ENCODE results near the gene PRSS50.

Gene PRSS50

GRCh38 chr3:46695177-46695961 is 22.3 kb downstream of the PRSS50 start:
- peaks cover 6% of the 10 kb centered on the region for H3K4me1 ChIP-seq
- H3K9me3 ChIP-seq: no peaks in the 10 kb centered on the region
- TF ChIP-seq CTCF (IDR thresholded peaks at IDR 0.05; ENCODE audit: low read depth, low read length): peak; percentile 38
- no peaks in the 10 kb centered on the region for H3K36me3 ChIP-seq
- no peak for DNase-seq
- H3K4me3 ChIP-seq (ENCODE audit: low read depth, low read length): no peak overlapping the region
- H3K27me3 ChIP-seq: no peaks in the 10 kb centered on the region

GRCh38 chr3:46694520-46694919 is 23.1 kb downstream of the PRSS50 start:
- H3K27me3 ChIP-seq: no peaks in the 10 kb centered on the region
- DNase-seq: no peak
- no peak overlapping the region for H3K4me3 ChIP-seq (ENCODE audit: low read depth, low read length)
- TF ChIP-seq CTCF (IDR thresholded peaks at IDR 0.05; ENCODE audit: low read depth, low read length): no peak
- no peaks in the 10 kb centered on the region for H3K9me3 ChIP-seq
- no peaks in the 10 kb centered on the region for H3K36me3 ChIP-seq
- H3K4me1 ChIP-seq: no peaks in the 10 kb centered on the region

- Histone ChIP-seq H3K4me3 (ENCODE audit: low read depth, low read length) (no peak overlapping the region), H3K9me3 (no peaks in the 10 kb centered on the region), H3K27me3 (no peaks in the 10 kb centered on the region), H3K36me3 (no peaks in the 10 kb centered on the region), H3K4me1 (no peaks in the 10 kb centered on the region)
- TF ChIP-seq CTCF (IDR thresholded peaks at IDR 0.05; ENCODE audit: low read depth, low read length): no peak
- DNase-seq: no peak
Measured at GRCh38 chr3:46693892-46694226, 23.8 kb downstream of the PRSS50 start.

- Histone ChIP-seq H3K4me1 (no peaks in the 10 kb centered on the region), H3K4me3 (ENCODE audit: low read depth, low read length) (peak within 1 kb of the TSS; percentile 53), H3K9me3 (no peaks in the 10 kb centered on the region), H3K36me3 (no peaks in the 10 kb centered on the region), H3K27me3 (no peaks in the 10 kb centered on the region)
- DNase-seq: peak; percentile 30
- TF ChIP-seq CTCF (IDR thresholded peaks at IDR 0.05; ENCODE audit: low read depth, low read length): no peak
Measured at GRCh38 chr3:46693038-46693891, 24.4 kb downstream of the PRSS50 start, which contains the start of gene ALS2CL. ALS2CL (minus strand) TSS chr3:46693679; CDS start chr3:46689440, 4,239 bp downstream.

- no peaks in the 10 kb centered on the region for H3K4me1 ChIP-seq
- H3K9me3 ChIP-seq: no peaks in the 10 kb centered on the region
- H3K36me3 ChIP-seq: no peaks in the 10 kb centered on the region
- TF ChIP-seq CTCF (IDR thresholded peaks at IDR 0.05; ENCODE audit: low read depth, low read length): no peak
- peak overlapping the region; percentile 53; the same call in 1 of the 2 replicates for H3K4me3 ChIP-seq (ENCODE audit: low read depth, low read length)
- H3K27me3 ChIP-seq: no peaks in the 10 kb centered on the region
- no peak for DNase-seq
Measured at GRCh38 chr3:46692566-46692990, 25.1 kb downstream of the PRSS50 start.
